HG03469 (cell line): ENCODE data around the gene SNX9.

Experiments
- ATAC-seq: cut with Tn5 transposase; IDR thresholded peaks from one replicate; pipeline ENCODE4 v1.9.1; 2021; ENCODE audit warnings: mild to moderate bottlenecking, moderate library complexity, moderate number of reproducible peaks; ENCODE audit not compliant: unreplicated experiment

Gene SNX9

DNA sequence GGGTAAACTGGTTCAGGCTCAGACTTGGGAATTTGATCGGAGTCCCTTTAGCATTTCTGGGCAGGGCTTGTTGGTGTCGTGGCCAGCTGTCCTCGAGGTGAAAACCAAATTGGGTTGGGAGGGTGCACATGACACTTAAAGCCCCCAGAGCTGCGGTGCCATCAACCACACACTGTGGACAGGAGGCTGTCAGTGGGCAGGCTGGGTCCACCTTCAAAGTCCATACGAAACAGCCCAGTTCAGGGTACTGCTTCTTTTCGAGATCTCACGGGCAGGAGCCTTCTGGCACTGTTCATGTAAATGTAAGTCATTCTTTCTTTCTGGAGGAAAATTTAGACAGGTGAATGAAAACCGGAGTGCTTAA lies 165.6 kb downstream of the SNX9 start:
- no peak for ATAC-seq

DNA sequence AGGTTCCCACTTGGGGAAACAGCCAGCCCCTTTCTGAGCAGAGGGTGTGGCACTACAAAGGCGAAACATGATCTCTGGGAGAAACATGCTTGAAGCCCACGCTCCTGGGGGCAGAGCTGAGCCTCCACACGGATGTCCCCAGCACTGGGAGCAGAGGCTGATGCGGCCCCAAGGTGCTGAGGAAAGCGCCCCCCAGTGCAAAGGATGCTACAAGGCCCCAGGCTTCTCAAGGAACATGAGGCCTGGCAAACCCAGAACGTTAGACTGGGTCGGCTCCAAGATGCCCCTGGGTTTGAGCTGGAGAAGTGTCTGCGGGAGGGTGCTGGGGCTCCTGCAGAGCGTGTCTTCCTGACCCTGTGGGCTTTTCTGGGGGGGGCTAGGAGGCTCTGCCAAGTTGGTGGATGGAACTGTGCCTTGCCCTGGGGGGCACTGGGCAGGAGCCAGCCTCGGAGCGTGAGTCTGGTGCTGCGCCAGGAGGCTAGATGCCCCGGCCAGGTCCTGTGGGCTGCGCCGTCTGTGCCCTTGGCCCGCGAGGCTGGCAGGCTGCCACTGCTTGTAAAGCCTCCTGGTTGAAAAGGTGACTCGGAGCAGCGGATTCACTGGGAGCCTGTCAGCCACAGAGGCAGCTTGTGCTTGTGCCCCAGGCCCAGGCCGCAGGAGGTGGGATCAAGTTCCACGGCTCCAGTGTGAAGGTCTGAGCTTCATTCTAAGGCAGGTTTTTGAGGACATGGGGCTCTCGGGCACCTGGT lies 166.7 kb downstream of the SNX9 start:
- ATAC-seq = no peak

DNA sequence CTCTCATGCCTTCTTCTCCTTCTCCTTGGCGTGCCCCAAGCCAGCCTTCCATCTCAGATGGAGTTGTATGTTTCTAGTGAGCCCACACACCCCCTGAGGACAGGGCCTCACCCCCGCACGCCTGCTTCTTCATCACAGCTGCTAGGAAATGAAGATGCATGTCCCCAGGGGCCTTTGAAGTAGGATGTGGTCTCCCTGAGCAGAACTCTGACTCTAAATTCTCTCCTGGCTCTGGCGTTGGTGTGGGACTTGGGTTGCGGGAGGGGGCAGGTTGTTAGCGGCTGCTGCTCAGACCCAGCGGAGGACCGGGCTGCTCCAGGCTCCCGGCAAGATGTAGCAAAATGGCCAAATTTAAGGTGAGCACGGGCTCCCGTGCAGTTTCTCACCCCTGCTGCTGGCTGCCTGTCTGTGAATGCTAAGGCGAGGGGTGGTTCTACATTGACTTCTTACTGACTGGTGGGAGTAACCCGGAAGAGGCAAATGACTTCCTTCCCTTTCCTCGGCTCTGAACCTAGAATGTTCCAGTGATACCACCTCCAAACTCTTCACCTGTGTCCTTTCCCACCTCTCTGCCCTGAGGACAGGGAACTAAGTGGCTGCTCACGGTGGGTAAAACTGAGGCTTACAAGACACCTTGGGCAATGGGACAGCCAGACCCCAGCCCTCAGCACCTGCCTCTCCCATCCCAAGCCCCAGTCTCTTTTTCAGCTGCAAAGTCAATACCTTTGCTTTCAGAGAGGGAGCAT lies 167.4 kb downstream of the SNX9 start:
- ATAC-seq = no peak

DNA sequence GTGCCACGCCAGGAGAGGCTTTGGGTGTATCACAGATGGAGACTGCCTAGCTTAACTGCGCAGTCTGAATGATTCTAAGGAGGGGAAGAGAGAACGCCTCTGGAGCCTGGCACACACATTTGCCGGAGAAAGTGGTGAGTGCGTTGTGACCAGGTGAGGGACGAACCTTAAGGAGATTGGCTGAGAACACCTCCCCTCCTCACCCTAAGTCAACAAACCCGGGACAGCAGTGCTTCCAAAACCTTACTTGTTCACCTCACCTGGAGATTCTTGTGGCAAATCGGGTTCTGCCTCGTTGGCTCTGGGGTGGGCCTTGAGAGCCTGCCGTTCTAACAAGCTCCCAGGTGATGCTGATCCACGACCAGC lies 168.0 kb downstream of the SNX9 start:
- ATAC-seq = no peak

DNA sequence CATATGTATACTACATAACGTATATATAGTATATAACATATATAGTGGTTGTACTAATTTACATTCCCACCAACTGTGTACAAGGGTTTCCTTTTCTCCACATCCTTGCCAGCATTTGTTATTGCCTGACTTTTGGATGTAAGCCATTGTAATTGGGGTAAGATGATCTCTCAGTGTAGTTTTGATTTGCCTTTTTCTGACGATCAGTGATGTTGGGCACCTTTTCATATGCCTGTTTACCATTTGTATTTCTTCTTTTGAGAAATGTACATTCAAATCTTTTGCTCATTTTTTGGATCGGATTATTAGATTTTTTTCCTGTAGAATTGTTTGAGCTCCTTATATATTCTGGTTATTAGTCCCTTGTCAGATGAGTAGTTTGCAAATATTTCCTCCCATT lies 170.0 kb downstream of the SNX9 start:
- no peak for ATAC-seq

DNA sequence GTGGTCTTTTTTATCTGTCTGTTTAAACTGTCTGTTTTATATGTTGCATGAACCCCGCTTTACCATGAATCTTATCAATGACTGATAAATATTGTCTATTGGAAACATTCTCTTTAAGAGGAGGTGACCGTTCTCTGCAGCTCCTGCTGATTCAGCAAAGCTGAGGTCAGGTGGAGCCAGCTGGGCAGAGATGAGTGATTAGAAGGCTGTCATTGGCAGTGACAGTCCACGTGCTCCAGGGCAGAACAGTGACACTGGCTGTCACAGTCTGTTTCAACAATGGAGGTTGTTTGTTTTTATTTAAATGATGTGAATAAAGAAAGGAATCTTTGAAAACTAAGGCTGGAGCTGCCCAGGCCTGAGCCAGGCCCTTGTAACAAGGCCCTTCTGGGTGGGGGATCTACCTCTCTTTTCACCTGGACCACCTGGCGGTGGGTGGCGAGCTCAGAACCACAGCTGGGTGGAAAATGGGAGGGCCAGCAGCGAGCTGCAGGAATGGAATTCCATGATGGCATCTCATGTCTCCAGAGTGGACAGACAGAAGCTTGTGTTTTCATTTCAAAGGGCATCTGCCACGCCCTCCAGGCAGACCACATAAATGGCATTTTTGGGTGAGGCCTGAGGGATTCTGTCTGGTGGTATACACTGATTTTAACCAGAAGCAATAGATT lies 171.2 kb downstream of the SNX9 start:
- no peak for ATAC-seq
